Spleen (tissue), 11 donors: ENCODE measurements around the gene GABBR2. TPM values are rescaled to one million over a fixed set of nuclear protein-coding genes. Genes with fewer than 3 reads are reported as not detected.

Source experiments
- DNase-seq: peaks from one replicate; pipeline ENCODE4 v3.0.0-alpha.2; 2020
- H3K27ac ChIP-seq, 8 donors: fragments of 200-600 bp; sonication (generic) in 7 of 8; 1 replicate in 4 of 8; 2 replicates in 4 of 8; pipeline versions ENCODE4 v1.5.0 to v1.8.0; 2016 to 2021; ENCODE audit warnings: inconsistent platforms in 4 of 8, mild to moderate bottlenecking in 4 of 8, moderate library complexity in 1 of 8
- H3K27me3 ChIP-seq, 7 donors: fragments of 200-600 bp; sonication (generic) in 6 of 7; replicated peaks in 1 of 7; 1 replicate in 4 of 7; 2 replicates in 3 of 7; pipeline versions ENCODE4 v1.5.0 to v1.8.0; 2016 to 2021; ENCODE audit warnings: inconsistent platforms in 3 of 7, mild to moderate bottlenecking in 1 of 7
- H3K36me3 ChIP-seq, 6 donors: fragments of 200-600 bp; sonication (generic) in 5 of 6; 1 replicate in 4 of 6; 2 replicates in 2 of 6; pipeline versions ENCODE4 v1.5.0 to v1.8.0; 2016 to 2021; ENCODE audit warnings: inconsistent platforms in 2 of 6
- H3K4me1 ChIP-seq, 6 donors: fragments of 200-600 bp; sonication (generic) in 5 of 6; 1 replicate in 3 of 6; 2 replicates in 3 of 6; pipeline versions ENCODE4 v1.5.0 to v1.8.0; 2016 to 2021; ENCODE audit warnings: inconsistent platforms in 3 of 6
- H3K4me3 ChIP-seq, 8 donors: fragments of 200-600 bp; sonication (generic) in 7 of 8; 1 replicate in 4 of 8; 2 replicates in 4 of 8; pipeline versions ENCODE4 v1.5.0 to v1.8.0; 2016 to 2021; ENCODE audit warnings: inconsistent platforms in 4 of 8, mild to moderate bottlenecking in 4 of 8, moderate library complexity in 2 of 8
- H3K9me3 ChIP-seq, 8 donors: fragments of 200-600 bp; sonication (generic) in 7 of 8; 1 replicate in 4 of 8; 2 replicates in 4 of 8; pipeline versions ENCODE4 v1.5.0 to v1.8.0; 2016 to 2021; ENCODE audit warnings: inconsistent platforms in 4 of 8
- POLR2A ChIP-seq, 3 donors: fragments of 450-650 bp; IDR thresholded peaks; one replicate each; pipeline ENCODE4 v1.5.1; 2017; ENCODE audit warnings: antibody characterized with exemption in 3 of 3, mild to moderate bottlenecking in 1 of 3
- POLR2AphosphoS5 ChIP-seq, 3 donors: sonication (generic); formaldehyde crosslinking; IDR thresholded peaks; one replicate each; pipeline ENCODE4 v1.5.1; 2017; ENCODE audit warnings: antibody characterized with exemption in 3 of 3
- WGBS, 5 donors: extraction: QIAGEN DNeasy Blood & Tissue Kit in 3 of 5; methylation state at CpG; one replicate each; pipeline versions ENCODE4 v1.1.5 to v1.1.7; 2013 to 2018; 5-methylcytosine and 5-hydroxymethylcytosine counted together
- intact Hi-C: fragments of 100-400 bp; cut with DNase I; formaldehyde crosslinking; loops from one replicate; pipeline ENCODE4 v1.15.0; 2023; ENCODE audit warnings: low total_unique reads
- polyA plus RNA-seq, 3 donors: library from polyadenylated mRNA; stranded (reverse); fragments of 200-250 nt; gene quantifications; one replicate each; pipeline ENCODE4 v1.2.1, GENCODE V29; 2013
- total RNA-seq, 7 donors: library from RNA; depleted of rRNA in 3 of 7; stranded (reverse); fragments of >200 nt in 3 of 7; fragmentation: NEBNext Ultra II Directional in 4 of 7; extraction: Animal tissue kit (Norgen Biotek cat#: 25700) in 4 of 7; gene quantifications; one replicate each; pipeline versions ENCODE4 v1.1.0 to v1.2.1, GENCODE V29; 2016 to 2021
- TF ChIP-seq, protein P1 (sequence below), 11 experiments: fragments of 200-600 bp in 7 of 11; fragments of 450-650 bp in 4 of 11; sonication (generic) in 4 of 11; IDR thresholded peaks in 8 of 11; conservative IDR thresholded peaks in 3 of 11; 1 replicate in 7 of 11; 2 replicates in 4 of 11; pipeline versions ENCODE4 v1.4.0 to v1.8.0; 2016 to 2021; ENCODE audit warnings: antibody characterized with exemption in 11 of 11, inconsistent platforms in 4 of 11, mild to moderate bottlenecking in 1 of 11
- donor health status: healthy with polysubstance abuse.
- donor health status: DM: no; HTN: no; CAD: no; lungs with moderate emphysema.
- donor health status: DM: no; HTN: no; CAD: no.
- donor health status: Bipolar disorder and iron deficiency.
- donor health status: healthy.
- donor health status: DM: no; HTN: no; CAD: no.
- donor health status: DM: yes; HTN: yes; CAD: no.

GABBR2 gene
- total and polyA plus RNA-seq, 10 donors = 0.03 to 0.32 (median 0.07) TPM; not detected in 7

DNA sequence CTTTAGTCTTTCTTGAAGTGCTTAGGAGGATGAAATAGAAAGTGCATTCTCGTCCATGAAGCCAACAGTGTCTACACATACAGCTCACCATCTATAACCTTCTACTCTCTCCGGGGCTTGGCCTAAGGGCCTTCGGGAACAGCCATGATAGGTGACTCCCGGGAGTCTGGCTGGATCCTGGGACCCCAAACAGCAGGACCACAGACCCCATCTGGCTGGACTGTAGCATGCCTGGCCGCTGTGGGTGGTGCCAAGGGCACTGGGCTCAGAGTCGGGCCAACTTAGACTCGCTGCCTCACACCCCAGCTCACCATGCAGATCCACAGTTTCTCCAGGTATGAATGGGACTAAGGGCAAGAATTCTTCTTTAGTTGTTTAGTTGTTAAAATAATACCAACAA is 16.3 kb downstream of the GABBR2 start:
- TF ChIP-seq, protein P1, sequence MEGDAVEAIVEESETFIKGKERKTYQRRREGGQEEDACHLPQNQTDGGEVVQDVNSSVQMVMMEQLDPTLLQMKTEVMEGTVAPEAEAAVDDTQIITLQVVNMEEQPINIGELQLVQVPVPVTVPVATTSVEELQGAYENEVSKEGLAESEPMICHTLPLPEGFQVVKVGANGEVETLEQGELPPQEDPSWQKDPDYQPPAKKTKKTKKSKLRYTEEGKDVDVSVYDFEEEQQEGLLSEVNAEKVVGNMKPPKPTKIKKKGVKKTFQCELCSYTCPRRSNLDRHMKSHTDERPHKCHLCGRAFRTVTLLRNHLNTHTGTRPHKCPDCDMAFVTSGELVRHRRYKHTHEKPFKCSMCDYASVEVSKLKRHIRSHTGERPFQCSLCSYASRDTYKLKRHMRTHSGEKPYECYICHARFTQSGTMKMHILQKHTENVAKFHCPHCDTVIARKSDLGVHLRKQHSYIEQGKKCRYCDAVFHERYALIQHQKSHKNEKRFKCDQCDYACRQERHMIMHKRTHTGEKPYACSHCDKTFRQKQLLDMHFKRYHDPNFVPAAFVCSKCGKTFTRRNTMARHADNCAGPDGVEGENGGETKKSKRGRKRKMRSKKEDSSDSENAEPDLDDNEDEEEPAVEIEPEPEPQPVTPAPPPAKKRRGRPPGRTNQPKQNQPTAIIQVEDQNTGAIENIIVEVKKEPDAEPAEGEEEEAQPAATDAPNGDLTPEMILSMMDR (IDR thresholded peaks at IDR 0.05 in 8 of 11, conservative IDR thresholded peaks at IDR 0.05 in 3 of 11) = no peak
- no peak for TF ChIP-seq POLR2AphosphoS5 (IDR thresholded peaks at IDR 0.05)
- TF ChIP-seq POLR2A (IDR thresholded peaks at IDR 0.05) = no peak
- intact Hi-C loops = no loop called here
- no peaks in the 10 kb centered on the region for H3K4me1 ChIP-seq
- H3K4me3 ChIP-seq = no peak overlapping the region
- H3K27me3 ChIP-seq = peaks cover 0 to 29% (median 0%) of the 10 kb centered on the region in 7 donors
- no peak for DNase-seq
- H3K9me3 ChIP-seq = no peaks in the 10 kb centered on the region
- H3K27ac ChIP-seq = no peak overlapping the region
- WGBS, 5 donors = 85 to 89% (median 88%) methylated on average over 7 of the region's 7 CpGs; no CpG with 5 or more reads in 1 of the 5 donors
- no peaks in the 10 kb centered on the region for H3K36me3 ChIP-seq

DNA sequence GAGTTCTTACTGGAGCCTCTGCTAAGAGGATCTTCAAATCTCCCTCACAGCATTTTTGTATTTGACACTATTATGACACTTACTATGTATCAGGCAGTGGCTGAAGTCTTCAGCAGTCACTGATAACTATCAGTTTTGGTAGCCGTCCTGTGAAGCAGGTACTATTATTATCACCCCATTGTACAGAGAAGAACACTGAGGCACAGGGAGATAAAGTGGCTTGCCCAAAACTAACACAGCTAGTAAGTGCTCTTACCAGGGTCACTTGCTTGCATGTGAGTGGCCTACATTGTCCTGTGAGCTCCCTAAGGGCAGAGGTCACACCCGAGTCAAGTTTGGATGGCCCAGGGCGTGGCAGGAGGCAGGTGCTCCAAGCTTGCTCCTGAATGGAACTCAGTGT is 16.8 kb downstream of the GABBR2 start:
- intact Hi-C loops = no loop called here
- Histone ChIP-seq H3K36me3 (no peaks in the 10 kb centered on the region), H3K4me3 (no peak overlapping the region), H3K4me1 (no peaks in the 10 kb centered on the region), H3K27me3 (peaks cover 0 to 24% (median 0%) of the 10 kb centered on the region in 7 donors), H3K27ac (no peak overlapping the region), H3K9me3 (no peaks in the 10 kb centered on the region)
- TF ChIP-seq, protein P1 (IDR thresholded peaks at IDR 0.05 in 8 of 11, conservative IDR thresholded peaks at IDR 0.05 in 3 of 11) = no peak
- no peak for TF ChIP-seq POLR2AphosphoS5 (IDR thresholded peaks at IDR 0.05)
- 88 to 95% (median 91%) methylated on average over 3 of the region's 3 CpGs for WGBS, 5 donors
- no peak for DNase-seq

DNA sequence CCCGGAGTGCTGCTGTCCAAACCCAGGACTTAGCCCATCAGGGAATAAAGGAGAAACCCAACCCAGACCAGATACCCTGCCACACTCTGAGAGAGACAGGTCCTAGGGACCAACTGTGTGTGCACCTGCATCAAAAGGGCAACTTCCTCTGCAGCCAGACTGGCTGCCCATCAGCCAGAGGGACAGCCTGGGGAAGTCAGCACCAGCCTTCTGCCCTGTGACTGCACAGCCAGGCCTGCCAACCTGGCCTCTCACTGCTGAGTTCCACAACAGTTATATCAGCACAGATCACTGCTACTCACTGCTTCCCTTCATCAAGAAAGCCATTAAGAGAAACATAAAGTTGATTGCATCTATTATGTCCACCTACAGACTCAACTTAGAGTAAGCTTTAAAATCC is 18.0 kb downstream of the GABBR2 start:
- H3K27ac ChIP-seq = no peak overlapping the region
- WGBS, 5 donors = 80 to 91% (median 81%) methylated on average over 1 of the region's 1 CpG; no CpG with 5 or more reads in 1 of the 5 donors
- no peaks in the 10 kb centered on the region for H3K9me3 ChIP-seq
- no peak for DNase-seq
- TF ChIP-seq, protein P1 (IDR thresholded peaks at IDR 0.05 in 8 of 11, conservative IDR thresholded peaks at IDR 0.05 in 3 of 11) = no peak
- TF ChIP-seq POLR2AphosphoS5 (IDR thresholded peaks at IDR 0.05) (no peak), POLR2A (IDR thresholded peaks at IDR 0.05) (no peak)
- peaks cover 0 to 14% (median 0%) of the 10 kb centered on the region in 7 donors for H3K27me3 ChIP-seq
- no peak overlapping the region for H3K4me3 ChIP-seq
- intact Hi-C loops = no loop called here
- H3K4me1 ChIP-seq = no peaks in the 10 kb centered on the region
- no peaks in the 10 kb centered on the region for H3K36me3 ChIP-seq

DNA sequence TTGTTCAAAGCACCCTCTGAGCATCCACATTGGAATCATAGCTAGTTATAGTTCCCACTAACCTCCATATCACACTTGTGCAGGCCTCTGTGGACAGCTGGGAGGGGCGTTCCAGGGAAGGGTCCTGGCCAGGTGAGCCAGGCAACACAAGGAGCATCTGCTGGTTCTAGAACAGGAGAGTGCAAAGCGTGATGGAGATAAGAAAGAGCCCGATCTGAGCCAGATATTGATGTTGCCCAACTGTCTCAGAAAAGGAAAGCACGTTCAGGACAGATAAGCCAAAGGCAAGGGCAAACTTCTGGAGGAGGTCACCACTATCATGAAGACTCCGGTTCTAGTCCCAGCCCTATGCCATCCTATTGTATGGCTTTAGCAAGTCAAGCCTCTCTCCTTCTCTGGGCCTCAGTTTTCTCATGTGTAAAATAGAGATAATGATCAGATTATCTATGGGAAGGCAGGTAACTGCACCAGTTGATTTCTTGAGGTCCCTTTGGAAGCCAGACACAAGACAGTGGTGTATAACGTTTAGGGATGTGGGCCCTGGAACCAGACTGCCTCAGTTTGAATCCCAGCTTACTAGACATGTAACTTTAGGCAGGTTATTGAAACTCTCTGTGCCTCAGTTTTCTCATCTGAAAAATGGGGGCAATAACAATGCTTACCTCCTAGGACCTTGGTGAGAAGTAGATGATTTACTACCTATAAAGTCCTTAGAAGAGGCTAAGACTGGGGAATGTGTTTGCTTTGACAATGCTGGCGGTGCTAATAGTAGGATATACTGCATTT is 19.8 kb downstream of the GABBR2 start:
- TF ChIP-seq POLR2A (IDR thresholded peaks at IDR 0.05) (no peak), POLR2AphosphoS5 (IDR thresholded peaks at IDR 0.05) (no peak)
- TF ChIP-seq, protein P1 (IDR thresholded peaks at IDR 0.05 in 8 of 11, conservative IDR thresholded peaks at IDR 0.05 in 3 of 11) = no peak
- WGBS, 5 donors = 71 to 83% (median 72%) methylated on average over 7 of the region's 7 CpGs
- Histone ChIP-seq H3K9me3 (no peaks in the 10 kb centered on the region), H3K27me3 (peaks cover 0 to 13% (median 0%) of the 10 kb centered on the region in 7 donors), H3K36me3 (no peaks in the 10 kb centered on the region), H3K4me3 (no peak overlapping the region), H3K4me1 (no peaks in the 10 kb centered on the region), H3K27ac (no peak overlapping the region)
- DNase-seq = no peak
- intact Hi-C loops = no loop called here
